BE2C (cell line): ENCODE results near the gene IRF2BP1. TPM values are rescaled to one million over a fixed set of nuclear protein-coding genes. Genes with fewer than 3 reads are reported as not detected.

ENCODE experiments used
- DNase-seq: peaks from one replicate; pipeline ENCODE4 v3.0.0-alpha.2; 2020
- H3K27me3 ChIP-seq: fragments of 250-450 bp; sonication (Bioruptor Pico); 2 replicates; pipeline ENCODE4 v1.5.1; 2020; ENCODE audit warnings: mild to moderate bottlenecking
- H3K36me3 ChIP-seq: fragments of 250-450 bp; sonication (Bioruptor Pico); 2 replicates; pipeline ENCODE4 v1.5.1; 2020; ENCODE audit warnings: mild to moderate bottlenecking
- H3K4me1 ChIP-seq: fragments of 250-450 bp; sonication (Bioruptor Pico); 2 replicates; pipeline ENCODE4 v1.5.1; 2020
- H3K4me3 ChIP-seq: 2 replicates; pipeline ENCODE4 v1.5.1; 2011; ENCODE audit warnings: low read depth, low read length
- H3K9me3 ChIP-seq: fragments of 250-450 bp; sonication (Bioruptor Pico); 2 replicates; pipeline ENCODE4 v1.5.1; 2020
- CTCF ChIP-seq: IDR thresholded peaks from 2 replicates; pipeline ENCODE4 v1.5.1; 2012; ENCODE audit warnings: mild to moderate bottlenecking, low read depth, low read length
- polyA plus RNA-seq: library from polyadenylated mRNA; unstranded; fragments of >200 nt; gene quantifications from one replicate; pipeline ENCODE4 v1.2.1, GENCODE V29; 2012; ENCODE audit warnings: low read depth, missing spikeins; ENCODE audit not compliant: insufficient read length, insufficient read depth

Gene IRF2BP1
- polyA plus RNA-seq = 65.5 TPM

DNA sequence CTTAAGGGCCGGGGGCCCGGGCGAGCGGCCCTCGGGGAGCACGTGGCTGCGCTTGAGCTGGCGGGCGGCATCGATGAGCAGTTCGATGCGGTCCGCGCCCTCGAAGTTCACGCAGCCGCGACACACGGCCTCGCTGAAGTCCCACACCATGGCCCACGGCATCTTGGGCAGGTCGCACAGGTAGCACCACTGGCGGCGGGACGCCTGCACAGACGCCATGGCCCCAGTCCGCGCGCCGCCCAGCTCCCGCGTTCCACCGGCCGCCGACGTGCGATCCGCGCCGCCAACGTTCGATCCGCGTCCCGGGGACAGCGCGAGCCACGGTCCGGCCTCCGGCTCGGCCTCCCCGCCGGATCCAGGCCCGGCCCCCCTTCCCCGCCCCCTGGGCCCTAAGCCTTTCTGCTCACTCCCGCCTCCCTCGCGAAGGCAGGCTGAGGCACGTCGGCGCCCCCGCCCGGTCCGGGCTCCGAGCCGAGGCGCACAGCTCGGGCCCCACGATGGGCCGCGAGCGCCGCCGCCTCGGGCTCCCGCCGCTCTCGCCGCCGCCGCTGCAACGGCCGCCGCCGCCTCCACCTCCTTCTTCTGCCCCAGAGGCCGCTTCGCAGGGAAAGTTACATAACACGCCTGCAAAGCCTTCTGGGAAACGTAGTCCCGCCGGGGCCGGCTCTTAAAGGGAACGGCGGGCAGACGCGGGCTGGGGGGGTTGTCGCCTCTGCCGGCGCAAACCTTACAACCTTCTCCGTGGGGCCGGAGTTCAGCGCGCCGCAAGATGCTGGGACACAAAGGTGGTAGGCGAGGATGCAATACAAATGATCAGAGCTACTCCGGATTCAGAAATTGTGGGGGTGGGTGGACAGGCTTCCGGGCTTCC lies at the start of gene IRF2BP1:
Gene IRF2BP1, minus strand, starts transcription at position 586 of the 871 bp plus-strand sequence. Its CDS starts 367 bp downstream, at position 219.
- no peaks in the 10 kb centered on the region for H3K9me3 ChIP-seq

GRCh38 chr19:45935267-45935666 lies 49.3 kb upstream of the IRF2BP1 start:
- Histone ChIP-seq H3K4me1 (no peaks in the 10 kb centered on the region), H3K36me3 (no peaks in the 10 kb centered on the region), H3K9me3 (no peaks in the 10 kb centered on the region), H3K27me3 (no peaks in the 10 kb centered on the region), H3K4me3 (no peak overlapping the region)
- no peak for DNase-seq
- TF ChIP-seq CTCF = no peak

More for the DNA sequence above, at the start of gene IRF2BP1:
- Histone ChIP-seq H3K36me3 (peaks cover 8% of the 10 kb centered on the region), H3K4me3 (peak within 1 kb of the TSS; percentile 57), H3K27me3 (no peaks in the 10 kb centered on the region), H3K4me1 (no peaks in the 10 kb centered on the region)
- TF ChIP-seq CTCF = no peak
- peak; percentile 94 for DNase-seq

DNA sequence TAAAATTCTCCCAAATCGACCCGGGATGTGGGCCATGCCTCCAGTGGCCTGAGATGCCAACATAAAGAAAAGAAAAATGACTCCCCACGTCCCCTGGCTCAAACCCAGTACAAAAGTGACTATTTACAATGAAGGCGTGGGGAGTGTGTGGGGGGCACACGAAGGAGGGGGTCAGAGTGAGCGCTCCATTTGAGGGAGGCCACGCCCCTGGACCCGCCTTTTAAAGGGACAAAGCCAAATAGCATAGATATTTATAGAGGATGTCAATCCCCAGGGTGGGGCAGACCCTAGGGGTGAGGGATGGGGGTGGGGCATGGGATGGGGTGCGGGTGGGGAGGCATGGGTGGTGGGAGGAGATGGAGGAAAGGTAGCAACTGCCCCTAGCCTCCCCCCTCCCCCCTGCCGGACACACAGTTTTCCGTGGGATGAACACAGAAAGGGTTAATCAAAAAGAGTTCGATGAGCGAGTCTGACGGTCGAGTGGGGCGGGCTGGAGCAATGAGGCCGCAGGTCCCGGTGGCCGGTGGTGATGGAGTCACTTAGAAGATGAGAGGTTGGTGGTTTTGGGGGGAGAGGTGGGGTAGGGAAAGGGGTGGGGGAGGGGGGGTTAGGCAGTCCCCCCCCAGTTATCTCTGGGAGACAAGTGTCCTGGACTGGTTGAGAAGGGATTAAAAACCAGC lies 48.8 kb upstream of the IRF2BP1 start:
- TF ChIP-seq CTCF = no peak
- no peaks in the 10 kb centered on the region for H3K36me3 ChIP-seq
- DNase-seq = no peak
- no peaks in the 10 kb centered on the region for H3K27me3 ChIP-seq
- no peaks in the 10 kb centered on the region for H3K9me3 ChIP-seq
- H3K4me1 ChIP-seq = no peaks in the 10 kb centered on the region
- H3K4me3 ChIP-seq = no peak overlapping the region

GRCh38 chr19:45933759-45934158 lies 47.8 kb upstream of the IRF2BP1 start:
- no peaks in the 10 kb centered on the region for H3K27me3 ChIP-seq
- no peak overlapping the region for H3K4me3 ChIP-seq
- H3K4me1 ChIP-seq = no peaks in the 10 kb centered on the region
- H3K9me3 ChIP-seq = no peaks in the 10 kb centered on the region
- no peak for TF ChIP-seq CTCF
- no peak for DNase-seq
- H3K36me3 ChIP-seq = no peaks in the 10 kb centered on the region

GRCh38 chr19:45931055-45931454 lies 45.1 kb upstream of the IRF2BP1 start:
- no peak for DNase-seq
- H3K4me1 ChIP-seq = 0 out of 2 replicates have a peak, but pooled peaks cover 3% of the 10 kb centered on the region
- TF ChIP-seq CTCF = peak; percentile 27
- no peaks in the 10 kb centered on the region for H3K27me3 ChIP-seq
- H3K9me3 ChIP-seq = no peaks in the 10 kb centered on the region
- H3K36me3 ChIP-seq = no peaks in the 10 kb centered on the region
- H3K4me3 ChIP-seq = no peak overlapping the region
